HG03060 (cell line): ENCODE data around the gene PELO.
"Not testable (repeated sequence)": the region's sequence is repeated elsewhere in the genome, so short reads cannot be mapped to it uniquely, and the experiment has no call there.

Source experiments
- ATAC-seq: cut with Tn5 transposase; IDR thresholded peaks from one replicate; pipeline ENCODE4 v1.9.1; 2021; ENCODE audit warnings: low read depth, moderate number of reproducible peaks; ENCODE audit not compliant: unreplicated experiment

PELO gene

DNA sequence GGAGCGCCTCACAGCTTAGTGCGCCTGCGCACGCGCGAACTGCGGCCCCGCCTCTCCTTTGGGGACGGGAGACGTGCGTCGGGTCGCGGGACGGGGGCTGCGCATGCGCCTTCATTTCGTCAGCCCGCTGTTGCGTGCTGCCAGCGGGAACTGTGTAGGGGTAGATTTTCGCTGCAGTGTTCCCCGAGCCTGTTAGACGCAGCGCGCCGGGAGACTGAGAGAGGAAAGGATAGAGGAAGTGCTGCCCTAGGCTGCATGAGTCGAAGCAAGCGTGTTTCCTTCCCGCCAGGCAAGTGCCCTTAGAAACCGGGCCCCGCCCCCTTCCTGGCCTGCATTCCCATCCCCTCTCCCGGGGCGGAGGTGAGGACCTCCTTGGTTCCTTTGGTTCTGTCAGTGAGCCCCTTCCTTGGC lies 12.3 kb downstream of the PELO start:
- peak; percentile 72 for ATAC-seq

GRCh38 chr5:52800394-52801213 lies 12.9 kb downstream of the PELO start:
- peak; percentile 26 for ATAC-seq

GRCh38 chr5:52801329-52801728 lies 13.6 kb downstream of the PELO start:
- ATAC-seq, result no peak

GRCh38 chr5:52802272-52802973 lies 14.7 kb downstream of the PELO start:
- no peak for ATAC-seq

- no peak for ATAC-seq
These were observed 15.2 kb downstream of the PELO start for GRCh38 chr5:52802974-52803336.

- no peak for ATAC-seq
These were observed 16.7 kb downstream of the PELO start for GRCh38 chr5:52804387-52804791.

- ATAC-seq, result no peak
These were observed 17.3 kb downstream of the PELO start for GRCh38 chr5:52804981-52805380.

GRCh38 chr5:52805615-52806014 lies 17.9 kb downstream of the PELO start:
- ATAC-seq, result no peak

DNA sequence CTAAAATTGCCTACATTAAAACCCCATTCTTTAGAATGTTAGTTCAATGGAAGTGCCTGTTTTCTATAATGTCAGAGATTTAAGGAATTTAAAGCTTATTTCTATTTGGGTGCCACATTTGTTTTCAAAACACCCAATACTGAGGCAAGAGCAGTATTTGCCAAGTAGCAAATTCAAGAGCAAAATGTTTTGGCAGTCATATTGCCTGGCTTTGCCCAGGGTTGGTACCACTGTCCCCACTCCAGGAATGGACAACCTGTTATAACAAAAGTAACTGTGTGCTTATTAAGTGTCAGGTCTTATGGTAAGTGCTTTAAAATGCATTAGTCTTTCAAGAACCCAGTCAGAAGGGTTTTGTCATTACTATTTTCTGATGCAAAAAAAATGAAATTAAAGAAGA lies 19.3 kb downstream of the PELO start:
- no peak for ATAC-seq

- ATAC-seq, result no peak
These were observed 20.0 kb downstream of the PELO start for GRCh38 chr5:52807723-52808122.

GRCh38 chr5:52808316-52808901 lies 20.7 kb downstream of the PELO start:
- no peak for ATAC-seq

GRCh38 chr5:52809884-52810283 lies 22.2 kb downstream of the PELO start:
- ATAC-seq, result no peak

GRCh38 chr5:52810426-52810825 lies 22.7 kb downstream of the PELO start:
- ATAC-seq, result no peak

DNA sequence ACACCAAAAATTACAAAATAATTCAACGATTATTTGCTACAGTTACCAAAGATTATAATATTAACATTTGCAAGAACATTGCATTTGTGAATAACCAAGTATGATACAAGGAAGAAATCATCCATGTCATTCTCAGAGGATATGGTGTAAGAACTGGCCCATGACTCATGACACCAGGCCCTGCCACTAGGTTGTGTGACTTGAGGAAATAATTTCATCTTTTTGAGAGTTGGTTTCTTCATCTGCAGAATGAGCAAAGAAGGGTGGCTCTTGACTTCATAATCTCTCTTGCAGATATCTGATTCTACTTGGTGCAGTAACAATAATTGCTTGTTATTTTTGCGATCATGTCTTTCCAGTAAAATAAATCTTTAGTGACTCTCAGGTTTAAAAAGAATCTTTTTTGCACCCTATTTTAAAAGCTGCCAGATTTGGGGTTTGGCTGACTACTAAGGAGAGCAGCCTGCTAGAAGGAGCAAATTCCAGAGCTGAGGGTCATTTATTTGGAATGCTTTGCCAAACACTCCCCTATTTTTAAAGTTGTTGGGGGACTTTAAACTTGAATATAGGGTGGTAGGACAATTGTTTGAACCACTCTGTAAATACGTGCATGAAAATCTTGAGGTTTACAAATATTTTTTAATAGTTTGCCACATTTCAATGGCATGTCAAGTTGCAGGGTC lies 23.5 kb downstream of the PELO start:
- ATAC-seq, result no peak

- ATAC-seq, result no peak
These were observed 26.8 kb downstream of the PELO start for GRCh38 chr5:52814352-52815148.

DNA sequence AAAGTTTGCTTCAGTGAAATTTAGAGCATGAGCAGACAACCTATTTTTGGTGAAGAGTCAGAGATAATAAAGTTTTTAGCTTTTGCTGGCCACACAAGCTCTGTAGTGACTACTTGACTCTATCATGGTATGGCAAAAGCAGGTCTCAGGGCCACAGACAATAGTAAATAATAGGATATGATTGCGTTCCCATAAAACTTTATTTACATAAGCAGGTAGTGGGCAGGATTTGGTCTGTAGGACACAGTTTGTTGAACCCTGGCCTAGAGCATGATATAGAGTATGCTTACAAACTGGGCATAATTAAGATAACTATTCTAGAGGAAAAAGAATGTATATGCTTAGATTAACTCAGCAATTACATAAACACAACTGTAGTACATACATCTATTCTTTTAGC lies 30.1 kb downstream of the PELO start:
- ATAC-seq, result no peak

- ATAC-seq, result no peak
These were observed 30.6 kb downstream of the PELO start for GRCh38 chr5:52818360-52818759.

DNA sequence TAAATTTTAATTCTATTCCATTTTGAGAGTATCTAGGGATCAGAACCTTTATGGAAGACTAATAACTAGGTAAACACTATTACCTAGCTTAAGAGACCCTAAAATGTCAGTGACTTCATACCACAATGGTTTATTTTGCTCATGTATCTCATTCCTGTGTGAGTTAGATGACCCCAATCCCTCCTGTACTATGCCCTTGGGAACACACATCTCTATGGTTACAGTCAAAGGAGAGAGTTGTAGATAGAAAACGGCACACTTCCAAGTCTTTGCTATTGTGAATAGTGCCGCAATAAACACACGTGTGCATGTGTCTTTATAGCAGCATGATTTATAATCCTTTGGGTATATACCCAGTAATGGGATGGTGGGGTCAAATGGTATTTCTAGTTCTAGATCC lies 31.1 kb downstream of the PELO start:
- not testable (repeated sequence) for ATAC-seq

DNA sequence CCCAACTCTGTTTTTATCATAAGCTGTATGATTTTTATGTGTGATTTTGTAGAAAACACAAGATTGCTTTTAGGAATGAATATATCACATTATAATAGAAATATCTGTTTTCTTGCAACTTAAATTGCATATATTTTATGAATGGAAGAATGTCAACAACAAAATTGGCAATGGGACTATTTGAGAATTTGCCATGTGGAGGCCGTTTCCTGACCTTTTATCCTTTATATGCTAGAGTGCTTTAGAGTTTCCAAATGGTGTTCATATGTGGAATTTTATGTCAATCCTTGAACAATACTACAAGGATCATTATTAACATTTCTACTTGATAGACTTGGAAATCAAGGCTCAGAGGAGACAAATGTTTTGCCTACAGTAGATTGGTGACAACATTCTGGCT lies 34.2 kb downstream of the PELO start:
- no peak for ATAC-seq

DNA sequence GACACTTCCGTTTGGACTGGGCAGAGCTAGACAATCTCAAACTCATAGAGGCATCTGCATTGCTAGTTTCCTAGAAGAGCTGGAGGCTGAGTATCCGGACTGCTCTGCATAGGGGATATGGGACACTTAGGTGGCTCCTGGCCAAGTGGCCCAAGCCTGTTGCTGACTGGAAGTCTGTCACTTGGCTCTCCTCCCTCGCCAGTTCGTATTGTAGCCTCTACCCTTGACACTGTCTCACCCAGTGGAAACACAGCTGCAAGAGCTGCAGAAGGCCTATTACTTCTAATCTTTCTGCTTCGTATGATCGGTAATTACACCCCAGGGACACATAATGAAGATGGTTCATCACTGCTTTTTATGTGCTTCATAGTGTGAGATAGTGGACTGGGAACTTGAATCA lies 34.7 kb downstream of the PELO start:
- ATAC-seq, result no peak
